ENCODE measurements around the gene NSFL1C.

- TF ChIP-seq POLR2AphosphoS5 (IDR thresholded peaks at IDR 0.05) (no peak), EP300 (IDR thresholded peaks at IDR 0.05; ENCODE audit: low read depth) (no peak), POLR2A (IDR thresholded peaks at IDR 0.05) (no peak)
Measured at GRCh38 chr20:1463971-1464570, 2.6 kb downstream of the NSFL1C start.
